Testis (tissue), 3 donors: ENCODE measurements around the gene EIF4G3. TPM values are rescaled to one million over a fixed set of nuclear protein-coding genes. Genes with fewer than 3 reads are reported as not detected.
"Not testable (repeated sequence)": the region's sequence is repeated elsewhere in the genome, so short reads cannot be mapped to it uniquely, and the experiment has no call there.

Experiments
- DNase-seq: peaks from one replicate; pipeline ENCODE4 v3.0.0-alpha.2; 2019
- H3K27ac ChIP-seq, 2 donors: fragments of 200-600 bp; sonication (generic); one replicate each; pipeline ENCODE4 v1.5.1; 2019
- H3K27me3 ChIP-seq: fragments of 200-600 bp; sonication (generic); one replicate; pipeline ENCODE4 v1.5.1; 2019
- H3K36me3 ChIP-seq: fragments of 200-600 bp; sonication (generic); one replicate; pipeline ENCODE4 v1.5.1; 2017; ENCODE audit warnings: low read depth; ENCODE audit errors: missing control alignments
- H3K4me1 ChIP-seq: fragments of 200-600 bp; sonication (generic); one replicate; pipeline ENCODE4 v1.5.1; 2019
- H3K4me3 ChIP-seq, 2 donors: fragments of 200-600 bp; sonication (generic); one replicate each; pipeline ENCODE4 v1.5.1; 2017 to 2019
- H3K9me3 ChIP-seq: fragments of 200-600 bp; sonication (generic); one replicate; pipeline ENCODE4 v1.5.1; 2017
- POLR2A ChIP-seq: fragments of 450-650 bp; IDR thresholded peaks from one replicate; pipeline ENCODE4 v1.6.1; 2017; ENCODE audit warnings: antibody characterized with exemption, mild to moderate bottlenecking, moderate library complexity
- WGBS, 2 donors: methylation state at CpG; one replicate each; pipeline ENCODE4 v1.1.5; 2018; 5-methylcytosine and 5-hydroxymethylcytosine counted together
- intact Hi-C: fragments of 100-400 bp; cut with DNase I; formaldehyde crosslinking; loops from one replicate; pipeline ENCODE4 v1.15.1; 2023; ENCODE audit warnings: low total_unique reads
- polyA plus RNA-seq: library from polyadenylated mRNA; stranded (reverse); fragments of 350-450 nt; fragmentation: Illumina TruSeq; extraction: RNeasy Lipid Tissue Mini Kit (QIAGEN cat#74804); gene quantifications from one replicate; pipeline ENCODE4 v1.2.3, GENCODE V29; 2014; ENCODE audit warnings: low read depth, low replicate concordance; ENCODE audit not compliant: insufficient read depth
- total RNA-seq, 2 donors: library from RNA; depleted of rRNA; stranded (reverse); fragments of >200 nt; gene quantifications; one replicate each; pipeline ENCODE4 v1.2.3, GENCODE V29; 2016
- TF ChIP-seq, protein P1 (sequence below), 3 experiments: fragments of 450-650 bp in 2 of 3; fragments of 200-600 bp in 1 of 3; sonication (generic) in 1 of 3; IDR thresholded peaks; one replicate each; pipeline ENCODE4 v1.5.1; 2016 to 2019; ENCODE audit warnings: antibody characterized with exemption in 3 of 3, mild to moderate bottlenecking in 2 of 3, moderate library complexity in 1 of 3

The EIF4G3 gene
- total and polyA plus RNA-seq, 3 donors from 2014 or later, result 146 to 198 (median 165) TPM

DNA sequence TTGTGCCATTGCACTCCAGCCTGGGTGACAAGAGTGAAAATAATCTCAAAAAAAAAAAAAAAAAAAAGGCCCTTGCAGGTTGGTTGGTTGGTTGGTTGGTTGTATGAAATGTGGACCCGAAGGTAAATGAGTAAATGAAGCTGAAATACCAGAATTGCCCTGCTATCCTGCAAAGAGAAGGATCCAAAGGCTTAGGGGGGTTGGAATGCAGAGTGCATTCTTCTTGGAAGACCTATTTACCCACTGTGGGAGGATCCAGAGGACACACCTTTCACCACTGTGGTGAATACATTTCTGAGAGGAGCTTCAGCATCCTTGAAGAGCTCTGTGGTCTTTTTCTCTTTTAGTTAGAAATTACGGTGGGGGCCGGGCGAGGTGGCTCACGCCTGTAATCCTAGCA, 28.7 kb upstream of the EIF4G3 start:
- no peaks in the 10 kb centered on the region for H3K36me3 ChIP-seq
- no peaks in the 10 kb centered on the region for H3K27me3 ChIP-seq
- no peak overlapping the region for H3K27ac ChIP-seq
- no peak overlapping the region for H3K4me3 ChIP-seq
- DNase-seq, result no peak
- no peaks in the 10 kb centered on the region for H3K9me3 ChIP-seq
- WGBS, 2 donors, result 94 to 96% methylated on average over 5 of the region's 5 CpGs
- intact Hi-C loops, result no loop called here
- H3K4me1 ChIP-seq, result no peaks in the 10 kb centered on the region
- TF ChIP-seq, protein P1, sequence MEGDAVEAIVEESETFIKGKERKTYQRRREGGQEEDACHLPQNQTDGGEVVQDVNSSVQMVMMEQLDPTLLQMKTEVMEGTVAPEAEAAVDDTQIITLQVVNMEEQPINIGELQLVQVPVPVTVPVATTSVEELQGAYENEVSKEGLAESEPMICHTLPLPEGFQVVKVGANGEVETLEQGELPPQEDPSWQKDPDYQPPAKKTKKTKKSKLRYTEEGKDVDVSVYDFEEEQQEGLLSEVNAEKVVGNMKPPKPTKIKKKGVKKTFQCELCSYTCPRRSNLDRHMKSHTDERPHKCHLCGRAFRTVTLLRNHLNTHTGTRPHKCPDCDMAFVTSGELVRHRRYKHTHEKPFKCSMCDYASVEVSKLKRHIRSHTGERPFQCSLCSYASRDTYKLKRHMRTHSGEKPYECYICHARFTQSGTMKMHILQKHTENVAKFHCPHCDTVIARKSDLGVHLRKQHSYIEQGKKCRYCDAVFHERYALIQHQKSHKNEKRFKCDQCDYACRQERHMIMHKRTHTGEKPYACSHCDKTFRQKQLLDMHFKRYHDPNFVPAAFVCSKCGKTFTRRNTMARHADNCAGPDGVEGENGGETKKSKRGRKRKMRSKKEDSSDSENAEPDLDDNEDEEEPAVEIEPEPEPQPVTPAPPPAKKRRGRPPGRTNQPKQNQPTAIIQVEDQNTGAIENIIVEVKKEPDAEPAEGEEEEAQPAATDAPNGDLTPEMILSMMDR (IDR thresholded peaks at IDR 0.05), result no peak
- TF ChIP-seq POLR2A, result no peak

DNA sequence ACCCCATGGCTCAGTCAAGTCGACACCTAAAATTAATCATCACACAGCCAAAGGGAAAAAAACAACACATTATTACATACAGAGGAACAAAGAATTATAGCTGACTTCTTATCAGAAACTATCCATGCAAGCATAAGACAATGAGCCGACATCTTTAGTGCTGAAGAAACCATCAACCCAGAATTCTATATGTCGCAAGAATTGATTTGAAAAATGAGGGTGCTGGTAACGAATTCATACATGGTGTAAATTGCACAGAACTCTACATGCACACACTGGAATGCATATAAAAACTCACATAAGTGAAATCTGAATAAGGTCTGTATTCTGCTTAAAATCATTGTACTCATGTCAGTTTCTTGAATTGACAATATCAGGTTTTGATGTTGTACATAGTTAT, 25.0 kb upstream of the EIF4G3 start:
- no peak for DNase-seq
- WGBS, 2 donors, result 89 to 90% methylated on average over 4 of the region's 4 CpGs
- intact Hi-C loops, result no loop called here
- Histone ChIP-seq H3K27ac (no peak overlapping the region), H3K4me1 (no peaks in the 10 kb centered on the region), H3K27me3 (no peaks in the 10 kb centered on the region), H3K36me3 (no peaks in the 10 kb centered on the region), H3K4me3 (no peak overlapping the region), H3K9me3 (no peaks in the 10 kb centered on the region)
- TF ChIP-seq, protein P1 (IDR thresholded peaks at IDR 0.05), result no peak
- no peak for TF ChIP-seq POLR2A

DNA sequence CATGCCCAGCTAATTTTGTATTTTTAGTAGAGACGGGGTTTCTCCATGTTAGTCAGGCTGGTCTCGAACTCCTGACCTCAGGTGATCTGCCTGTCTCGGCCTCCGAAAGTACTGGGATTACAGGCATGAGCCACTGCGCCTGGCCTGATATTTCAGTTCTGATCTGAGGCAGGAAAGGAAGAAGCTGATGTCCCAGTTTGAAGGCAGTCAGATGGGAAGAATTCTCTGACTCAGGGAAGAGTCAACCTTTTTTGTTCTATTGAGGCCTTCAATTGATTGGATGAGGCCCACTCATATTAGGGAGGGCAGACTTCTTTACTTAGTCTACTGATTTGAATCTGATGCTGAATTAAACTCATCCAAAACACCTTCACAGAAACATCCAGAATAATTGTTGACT, 24.5 kb upstream of the EIF4G3 start:
- H3K4me1 ChIP-seq, DNase-seq, H3K9me3 ChIP-seq, H3K27ac ChIP-seq, H3K36me3 ChIP-seq, intact Hi-C loops, H3K4me3 ChIP-seq, H3K27me3 ChIP-seq: not testable (repeated sequence)
- WGBS, 2 donors, result 80 to 96% methylated on average over 5 of the region's 5 CpGs

DNA sequence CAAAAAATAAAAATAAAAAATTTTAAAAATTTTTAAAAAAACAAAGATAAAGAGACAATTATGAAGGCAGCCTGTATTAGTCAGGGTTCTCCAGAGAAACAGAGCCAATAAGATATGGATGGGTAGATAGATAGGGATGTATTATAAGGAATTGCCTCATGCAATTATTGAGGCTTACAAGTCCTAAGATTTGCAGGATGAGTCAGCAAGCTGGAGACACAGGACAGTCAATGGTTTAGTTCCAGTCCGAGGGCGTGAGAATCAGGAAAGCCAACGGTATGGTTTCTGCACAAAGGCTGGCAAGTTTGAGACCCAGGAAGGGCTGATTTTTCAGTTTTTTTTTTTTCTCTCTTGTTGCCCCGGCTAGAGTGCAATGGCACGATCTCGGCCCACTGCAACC, 24.1 kb upstream of the EIF4G3 start:
- Histone ChIP-seq H3K27me3 (no peaks in the 10 kb centered on the region), H3K9me3 (no peaks in the 10 kb centered on the region), H3K4me3 (no peak overlapping the region), H3K36me3 (no peaks in the 10 kb centered on the region), H3K27ac (no peak overlapping the region), H3K4me1 (no peaks in the 10 kb centered on the region)
- WGBS, 2 donors, result 93 to 98% methylated on average over 6 of the region's 6 CpGs
- intact Hi-C loops, result no loop called here
- DNase-seq, result no peak
- TF ChIP-seq, protein P1 (IDR thresholded peaks at IDR 0.05), result no peak
- no peak for TF ChIP-seq POLR2A

DNA sequence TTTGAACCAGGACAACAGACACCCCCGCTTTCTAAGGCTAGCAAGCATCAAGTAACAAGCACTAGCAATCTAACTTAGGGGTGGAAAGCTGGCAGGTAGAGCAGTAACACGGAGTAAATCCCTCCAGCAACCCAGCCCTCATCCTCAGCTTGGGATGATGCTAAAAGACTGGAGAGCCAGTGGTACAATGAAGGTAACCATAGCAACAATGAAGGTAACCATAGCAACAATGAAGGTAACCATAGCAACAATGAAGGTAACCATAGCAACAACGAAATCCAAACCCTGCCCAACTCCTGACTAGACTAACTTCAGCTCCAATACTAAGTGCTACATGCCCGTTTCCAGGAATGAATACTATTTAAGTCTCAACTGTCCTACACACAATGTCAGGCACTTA, 22.2 kb upstream of the EIF4G3 start:
- no peaks in the 10 kb centered on the region for H3K27me3 ChIP-seq
- 56 to 71% methylated on average over 4 of the region's 4 CpGs for WGBS, 2 donors
- DNase-seq, result no peak
- H3K4me3 ChIP-seq, result no peak overlapping the region
- H3K4me1 ChIP-seq, result no peaks in the 10 kb centered on the region
- intact Hi-C loops, result loop anchor here (10.0 kb wide), 1 partner anchor 504 kb away; no protein-coding TSS in a partner anchor
- H3K36me3 ChIP-seq, result no peaks in the 10 kb centered on the region
- no peak overlapping the region for H3K27ac ChIP-seq
- H3K9me3 ChIP-seq, result no peaks in the 10 kb centered on the region
- TF ChIP-seq POLR2A, result no peak
- TF ChIP-seq, protein P1 (IDR thresholded peaks at IDR 0.05), result no peak
